ENCODE data around the gene PTAFR.
A peak's percentile ranks its signal among the peaks of the same experiment; 100 is the strongest.
"Not testable (repeated sequence)": the region's sequence is repeated elsewhere in the genome, so short reads cannot be mapped to it uniquely, and the experiment has no call there.

Gene PTAFR

DNA sequence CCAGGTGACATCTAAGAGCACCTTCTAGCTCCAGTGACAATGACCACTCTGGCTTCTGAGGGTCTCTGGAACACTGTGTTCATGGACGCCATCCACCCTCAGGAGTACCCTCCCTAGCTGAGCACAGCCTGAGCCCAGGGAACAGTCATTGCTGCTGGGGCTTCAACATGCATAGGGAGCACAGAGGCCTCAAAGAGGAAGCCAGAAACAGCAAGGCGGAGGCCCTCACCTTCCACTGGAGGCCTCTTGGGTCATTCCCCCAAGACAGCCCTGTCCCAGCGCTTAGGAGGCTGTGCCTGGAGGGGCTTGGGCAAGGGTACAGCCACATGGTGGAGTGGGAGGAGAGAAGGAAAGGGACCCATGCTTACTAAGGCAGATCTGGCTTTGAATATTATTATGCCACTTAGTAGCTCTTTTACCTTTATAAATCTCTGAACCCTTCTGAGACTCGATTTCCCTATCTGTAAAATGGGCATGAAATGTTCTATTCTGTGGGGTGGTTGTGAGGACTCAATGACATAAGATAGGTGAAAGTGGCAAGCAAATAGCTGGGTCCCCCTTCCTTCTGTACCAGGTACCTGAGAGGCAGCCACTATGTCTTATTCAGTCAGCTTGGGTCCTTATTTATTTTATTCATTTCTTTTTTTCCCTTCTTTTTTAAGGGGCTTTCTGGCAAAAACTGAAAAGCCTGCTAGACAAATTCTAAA is 32.8 kb downstream of the PTAFR start:
- no peak overlapping the region for H3K4me3 ChIP-seq (replicated peaks; ENCODE audit: insufficient read depth, low read length)
- TF ChIP-seq, protein P1, sequence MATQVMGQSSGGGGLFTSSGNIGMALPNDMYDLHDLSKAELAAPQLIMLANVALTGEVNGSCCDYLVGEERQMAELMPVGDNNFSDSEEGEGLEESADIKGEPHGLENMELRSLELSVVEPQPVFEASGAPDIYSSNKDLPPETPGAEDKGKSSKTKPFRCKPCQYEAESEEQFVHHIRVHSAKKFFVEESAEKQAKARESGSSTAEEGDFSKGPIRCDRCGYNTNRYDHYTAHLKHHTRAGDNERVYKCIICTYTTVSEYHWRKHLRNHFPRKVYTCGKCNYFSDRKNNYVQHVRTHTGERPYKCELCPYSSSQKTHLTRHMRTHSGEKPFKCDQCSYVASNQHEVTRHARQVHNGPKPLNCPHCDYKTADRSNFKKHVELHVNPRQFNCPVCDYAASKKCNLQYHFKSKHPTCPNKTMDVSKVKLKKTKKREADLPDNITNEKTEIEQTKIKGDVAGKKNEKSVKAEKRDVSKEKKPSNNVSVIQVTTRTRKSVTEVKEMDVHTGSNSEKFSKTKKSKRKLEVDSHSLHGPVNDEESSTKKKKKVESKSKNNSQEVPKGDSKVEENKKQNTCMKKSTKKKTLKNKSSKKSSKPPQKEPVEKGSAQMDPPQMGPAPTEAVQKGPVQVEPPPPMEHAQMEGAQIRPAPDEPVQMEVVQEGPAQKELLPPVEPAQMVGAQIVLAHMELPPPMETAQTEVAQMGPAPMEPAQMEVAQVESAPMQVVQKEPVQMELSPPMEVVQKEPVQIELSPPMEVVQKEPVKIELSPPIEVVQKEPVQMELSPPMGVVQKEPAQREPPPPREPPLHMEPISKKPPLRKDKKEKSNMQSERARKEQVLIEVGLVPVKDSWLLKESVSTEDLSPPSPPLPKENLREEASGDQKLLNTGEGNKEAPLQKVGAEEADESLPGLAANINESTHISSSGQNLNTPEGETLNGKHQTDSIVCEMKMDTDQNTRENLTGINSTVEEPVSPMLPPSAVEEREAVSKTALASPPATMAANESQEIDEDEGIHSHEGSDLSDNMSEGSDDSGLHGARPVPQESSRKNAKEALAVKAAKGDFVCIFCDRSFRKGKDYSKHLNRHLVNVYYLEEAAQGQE (IDR thresholded peaks at IDR 0.05; ENCODE audit: insufficient replicate concordance, low read depth), result no peak
- no peak; the same call in 1 of the 2 replicates for TF ChIP-seq SPI1 (IDR thresholded peaks at IDR 0.05; ENCODE audit: borderline replicate concordance, low read depth)
- H3K27ac ChIP-seq (replicated peaks), result no peak overlapping the region; the same call in 1 of the 2 replicates
- DNase-seq (ENCODE audit: low read depth in 1 of 2, low spot score in 1 of 2), result peak in 1 of 2 experiments; percentile 41
- no peaks in the 10 kb centered on the region for H3K27me3 ChIP-seq (ENCODE audit: insufficient read depth, poor library complexity, severe bottlenecking)

DNA sequence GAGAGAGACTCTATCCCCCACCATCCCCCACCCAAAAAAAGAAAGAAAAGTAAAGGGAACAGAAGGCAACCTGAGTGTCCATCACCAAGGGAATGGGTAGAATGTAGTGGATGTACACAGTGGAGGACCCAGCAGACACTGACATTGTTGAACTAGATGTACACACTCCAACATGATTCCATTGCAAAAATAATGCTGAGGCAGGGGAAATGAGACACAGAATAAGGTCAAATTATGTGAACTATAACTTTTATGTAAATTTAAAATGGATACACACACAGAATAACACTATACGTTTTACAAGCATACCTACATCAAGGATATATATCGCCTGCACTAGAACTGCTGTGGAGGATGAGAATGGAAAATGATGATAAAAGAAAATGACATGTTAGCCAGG is 34.8 kb downstream of the PTAFR start:
- no peak overlapping the region for H3K4me3 ChIP-seq (replicated peaks; ENCODE audit: insufficient read depth, low read length)
- no peak for DNase-seq (ENCODE audit: low read depth in 1 of 2, low spot score in 1 of 2)
- no peaks in the 10 kb centered on the region for H3K27me3 ChIP-seq (ENCODE audit: insufficient read depth, poor library complexity, severe bottlenecking)
- no peak overlapping the region for H3K27ac ChIP-seq (replicated peaks)
- TF ChIP-seq SPI1 (IDR thresholded peaks at IDR 0.05; ENCODE audit: borderline replicate concordance, low read depth) (no peak), GABPA (IDR thresholded peaks at IDR 0.05; ENCODE audit: low read depth) (no peak), POLR2AphosphoS5 (IDR thresholded peaks at IDR 0.05; ENCODE audit: low read depth) (no peak)
- TF ChIP-seq, protein P1 (IDR thresholded peaks at IDR 0.05; ENCODE audit: insufficient replicate concordance, low read depth), result no peak
- TF ChIP-seq, protein P2, sequence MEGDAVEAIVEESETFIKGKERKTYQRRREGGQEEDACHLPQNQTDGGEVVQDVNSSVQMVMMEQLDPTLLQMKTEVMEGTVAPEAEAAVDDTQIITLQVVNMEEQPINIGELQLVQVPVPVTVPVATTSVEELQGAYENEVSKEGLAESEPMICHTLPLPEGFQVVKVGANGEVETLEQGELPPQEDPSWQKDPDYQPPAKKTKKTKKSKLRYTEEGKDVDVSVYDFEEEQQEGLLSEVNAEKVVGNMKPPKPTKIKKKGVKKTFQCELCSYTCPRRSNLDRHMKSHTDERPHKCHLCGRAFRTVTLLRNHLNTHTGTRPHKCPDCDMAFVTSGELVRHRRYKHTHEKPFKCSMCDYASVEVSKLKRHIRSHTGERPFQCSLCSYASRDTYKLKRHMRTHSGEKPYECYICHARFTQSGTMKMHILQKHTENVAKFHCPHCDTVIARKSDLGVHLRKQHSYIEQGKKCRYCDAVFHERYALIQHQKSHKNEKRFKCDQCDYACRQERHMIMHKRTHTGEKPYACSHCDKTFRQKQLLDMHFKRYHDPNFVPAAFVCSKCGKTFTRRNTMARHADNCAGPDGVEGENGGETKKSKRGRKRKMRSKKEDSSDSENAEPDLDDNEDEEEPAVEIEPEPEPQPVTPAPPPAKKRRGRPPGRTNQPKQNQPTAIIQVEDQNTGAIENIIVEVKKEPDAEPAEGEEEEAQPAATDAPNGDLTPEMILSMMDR (IDR thresholded peaks at IDR 0.05; ENCODE audit: insufficient read depth, low read length), result no peak

DNA sequence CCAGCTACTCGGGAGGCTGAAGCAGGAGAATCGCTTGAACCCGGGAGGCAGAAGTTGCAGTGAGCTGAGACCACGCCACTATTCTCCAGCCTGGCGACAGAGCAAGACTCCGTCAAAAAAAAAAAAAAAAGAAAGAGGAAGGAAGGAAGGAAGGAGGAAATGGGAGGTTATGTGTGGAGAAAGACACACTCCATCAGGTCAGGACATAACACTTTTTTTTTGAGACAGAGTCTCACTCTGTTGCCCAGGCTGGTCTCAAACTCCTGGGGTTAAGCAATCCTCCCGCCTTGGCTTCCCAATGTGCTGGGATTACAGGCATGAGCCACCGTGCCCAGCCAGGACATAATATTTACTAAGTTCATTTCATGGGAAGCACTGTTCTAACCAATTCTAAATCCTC is 36.6 kb downstream of the PTAFR start:
- TF ChIP-seq SPI1 (IDR thresholded peaks at IDR 0.05; ENCODE audit: borderline replicate concordance, low read depth), result peak; percentile 11; the same call in 1 of the 2 replicates
- peak overlapping the region; percentile 30 for H3K27ac ChIP-seq (replicated peaks)
- H3K27me3 ChIP-seq (ENCODE audit: insufficient read depth, poor library complexity, severe bottlenecking); H3K4me3 ChIP-seq (replicated peaks; ENCODE audit: insufficient read depth, low read length); DNase-seq (ENCODE audit: low read depth in 1 of 2, low spot score in 1 of 2): not testable (repeated sequence)

DNA sequence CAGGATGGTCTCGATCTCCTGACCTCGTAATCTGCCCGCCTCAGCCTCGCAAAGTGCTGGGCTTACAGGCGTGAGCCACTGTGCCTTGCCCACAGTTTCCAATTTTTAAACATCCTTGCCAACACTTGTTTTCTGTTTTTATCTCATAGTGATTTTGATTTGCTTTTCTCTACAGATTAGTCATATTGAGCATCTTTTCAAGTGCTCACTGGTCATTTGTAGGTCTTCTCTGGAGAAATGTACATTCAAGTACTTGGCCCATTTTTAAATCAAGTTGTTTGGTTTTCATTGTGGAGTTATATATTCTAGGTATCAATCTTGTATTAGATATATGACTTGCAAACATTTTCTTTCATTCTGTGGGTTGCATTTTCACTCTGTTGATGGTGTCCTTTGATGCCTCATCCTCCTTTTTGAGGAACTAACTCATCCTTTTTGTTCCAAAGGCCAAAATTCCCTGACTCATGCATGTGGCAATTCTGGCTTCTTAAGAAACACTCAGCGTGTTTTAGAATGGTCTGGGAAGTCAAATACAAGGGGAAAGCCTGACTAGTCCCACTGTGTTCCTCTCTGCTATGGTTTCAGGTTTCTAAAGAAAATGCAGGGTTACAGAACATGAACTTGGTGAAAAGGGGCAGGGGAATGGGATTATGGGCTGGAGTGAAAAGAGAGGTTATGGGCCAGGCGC is 37.3 kb downstream of the PTAFR start:
- Histone ChIP-seq H3K4me3 (replicated peaks; ENCODE audit: insufficient read depth, low read length) (no peak overlapping the region), H3K27me3 (ENCODE audit: insufficient read depth, poor library complexity, severe bottlenecking) (no peaks in the 10 kb centered on the region), H3K27ac (replicated peaks) (peak overlapping the region; percentile 30)
- TF ChIP-seq GABPA (IDR thresholded peaks at IDR 0.05; ENCODE audit: low read depth) (no peak), POLR2AphosphoS5 (IDR thresholded peaks at IDR 0.05; ENCODE audit: low read depth) (no peak), SPI1 (IDR thresholded peaks at IDR 0.05; ENCODE audit: borderline replicate concordance, low read depth) (no peak)
- TF ChIP-seq, protein P1 (IDR thresholded peaks at IDR 0.05; ENCODE audit: insufficient replicate concordance, low read depth), result no peak
- TF ChIP-seq, protein P2 (IDR thresholded peaks at IDR 0.05; ENCODE audit: insufficient read depth, low read length), result no peak
- DNase-seq (ENCODE audit: low read depth in 1 of 2, low spot score in 1 of 2), result peak; percentile 78 to 82
